T47D (cell line): ENCODE measurements around the gene SLC5A1.
"Not testable (repeated sequence)": the region's sequence is repeated elsewhere in the genome, so short reads cannot be mapped to it uniquely, and the experiment has no call there.

ENCODE experiments used
- DNase-seq, 2 experiments: peaks; one replicate each; pipeline versions ENCODE4 v3.0.0 to v3.0.0-alpha.2; 2011 to 2012; ENCODE audit warnings: low read depth in 1 of 2, low spot score in 1 of 2
- JUND ChIP-seq: IDR thresholded peaks from 2 replicates; pipeline ENCODE4 v1.6.1; 2012; ENCODE audit warnings: low read depth
- in situ Hi-C: cut with HindIII; loops from 2 replicates; pipeline ENCODE4 v1.10.0; 2016; ENCODE audit warnings: low sequenced_read_pairs, low pct_unique_long_range_greater_than_20kb

Gene SLC5A1

GRCh38 chr22:32119568-32120235 is 76.6 kb downstream of the SLC5A1 start:
- TF ChIP-seq JUND: no peak
- no peak for DNase-seq
- in situ Hi-C loops: no loop called here

- in situ Hi-C loops: no loop called here
- TF ChIP-seq JUND: no peak
- no peak for DNase-seq
Observed at GRCh38 chr22:32120603-32121002, 77.5 kb downstream of the SLC5A1 start.

- no peak for DNase-seq
- in situ Hi-C loops: no loop called here
- TF ChIP-seq JUND: no peak
Observed at GRCh38 chr22:32122899-32123298, 79.8 kb downstream of the SLC5A1 start.

- in situ Hi-C loops: no loop called here
- DNase-seq: peak in 1 of 2 experiments; percentile 25
- TF ChIP-seq JUND: no peak
Observed at GRCh38 chr22:32123657-32124056, 80.6 kb downstream of the SLC5A1 start.

- in situ Hi-C loops: no loop called here
- no peak for DNase-seq
- no peak for TF ChIP-seq JUND
Observed at GRCh38 chr22:32127904-32128303, 84.8 kb downstream of the SLC5A1 start.

GRCh38 chr22:32130464-32130863 is 87.4 kb downstream of the SLC5A1 start:
- TF ChIP-seq JUND: no peak
- DNase-seq: no peak
- in situ Hi-C loops: no loop called here

- in situ Hi-C loops: no loop called here
- DNase-seq: no peak
- no peak for TF ChIP-seq JUND
Observed at GRCh38 chr22:32132126-32132525, 89.1 kb downstream of the SLC5A1 start.

- in situ Hi-C loops: no loop called here
Observed at GRCh38 chr22:32132783-32133182, 89.7 kb downstream of the SLC5A1 start.

GRCh38 chr22:32134796-32135195 is 91.7 kb downstream of the SLC5A1 start:
- in situ Hi-C loops, DNase-seq: not testable (repeated sequence)

More at GRCh38 chr22:32132783-32133182, 89.7 kb downstream of the SLC5A1 start:
- no peak for TF ChIP-seq JUND
- DNase-seq: no peak

- DNase-seq, in situ Hi-C loops: not testable (repeated sequence)
Observed at GRCh38 chr22:32135958-32136357, 92.9 kb downstream of the SLC5A1 start.

GRCh38 chr22:32136881-32137280 is 93.8 kb downstream of the SLC5A1 start:
- DNase-seq, in situ Hi-C loops: not testable (repeated sequence)

- in situ Hi-C loops: not testable (repeated sequence)
- DNase-seq: peak in 1 of 2 experiments; percentile 70
Observed at GRCh38 chr22:32137731-32138324, 94.8 kb downstream of the SLC5A1 start.

GRCh38 chr22:32138576-32138975 is 95.5 kb downstream of the SLC5A1 start:
- in situ Hi-C loops, DNase-seq: not testable (repeated sequence)

- in situ Hi-C loops, DNase-seq: not testable (repeated sequence)
Observed at GRCh38 chr22:32140688-32141087, 97.6 kb downstream of the SLC5A1 start.
